Endothelial cell (in vitro differentiated cells): ENCODE data around the gene AFAP1L2. TPM values are rescaled to one million over a fixed set of nuclear protein-coding genes. Genes with fewer than 3 reads are reported as not detected.

ENCODE experiments used
- DNase-seq: peaks from one replicate; pipeline ENCODE4 v3.0.0; 2021; ENCODE audit warnings: low spot score
- H3K27ac Mint-ChIP-seq: one replicate; pipeline ENCODE4 v1.8.0; 2021; ENCODE audit warnings: mixed read lengths, inconsistent platforms; ENCODE audit not compliant: unreplicated experiment
- H3K27me3 Mint-ChIP-seq: one replicate; pipeline ENCODE4 v1.8.0; 2021; ENCODE audit warnings: mild to moderate bottlenecking, moderate library complexity, mixed read lengths, inconsistent platforms; ENCODE audit not compliant: unreplicated experiment
- H3K36me3 Mint-ChIP-seq: one replicate; pipeline ENCODE4 v1.8.0; 2021; ENCODE audit warnings: mild to moderate bottlenecking, low read depth, mixed read lengths, inconsistent platforms; ENCODE audit not compliant: unreplicated experiment
- H3K4me1 Mint-ChIP-seq: one replicate; pipeline ENCODE4 v1.8.0; 2021; ENCODE audit warnings: mild to moderate bottlenecking, mixed read lengths, inconsistent platforms; ENCODE audit not compliant: unreplicated experiment
- H3K4me3 Mint-ChIP-seq: one replicate; pipeline ENCODE4 v1.8.0; 2021; ENCODE audit warnings: mild to moderate bottlenecking, mixed read lengths, inconsistent platforms; ENCODE audit not compliant: unreplicated experiment
- H3K9me3 Mint-ChIP-seq: one replicate; pipeline ENCODE4 v1.8.0; 2021; ENCODE audit warnings: mixed read lengths, inconsistent platforms; ENCODE audit not compliant: unreplicated experiment
- total RNA-seq: library from RNA; stranded (reverse); fragmentation: NEBNext Ultra II Directional; extraction: Animal tissue kit (Norgen Biotek cat#: 25700); gene quantifications from one replicate; pipeline ENCODE4 v1.2.1, GENCODE V29; 2021; ENCODE audit not compliant: unreplicated experiment
- TF ChIP-seq, protein P1 (sequence below): fragments of 200-600 bp; sonication (generic); IDR thresholded peaks from one replicate; pipeline ENCODE4 v1.5.0; 2021; ENCODE audit warnings: antibody characterized with exemption; ENCODE audit not compliant: unreplicated experiment

Gene AFAP1L2
- total RNA-seq, 1 donor from 2014 or later: 0.77 TPM

DNA sequence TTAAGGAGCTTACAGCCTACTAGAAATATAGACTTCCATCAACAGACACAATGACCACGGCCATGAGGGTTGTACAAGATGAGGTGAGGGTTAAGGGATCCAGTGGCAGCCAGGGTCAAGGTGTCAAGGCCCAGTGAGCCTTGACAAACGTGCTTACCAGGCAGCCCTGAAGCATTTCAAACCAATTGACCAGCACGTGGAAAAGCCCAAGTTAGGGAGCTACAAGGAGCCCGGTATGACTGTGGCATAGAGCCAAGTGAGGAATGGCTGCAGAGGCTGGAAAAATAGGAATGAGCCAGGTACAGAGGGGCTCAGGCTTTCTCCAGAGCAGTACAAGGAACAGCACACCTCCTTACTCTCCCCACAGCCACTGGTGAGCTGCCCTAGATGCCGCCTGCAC lies 12.7 kb downstream of the AFAP1L2 start:
- no peaks in the 10 kb centered on the region for H3K9me3 Mint-ChIP-seq

DNA sequence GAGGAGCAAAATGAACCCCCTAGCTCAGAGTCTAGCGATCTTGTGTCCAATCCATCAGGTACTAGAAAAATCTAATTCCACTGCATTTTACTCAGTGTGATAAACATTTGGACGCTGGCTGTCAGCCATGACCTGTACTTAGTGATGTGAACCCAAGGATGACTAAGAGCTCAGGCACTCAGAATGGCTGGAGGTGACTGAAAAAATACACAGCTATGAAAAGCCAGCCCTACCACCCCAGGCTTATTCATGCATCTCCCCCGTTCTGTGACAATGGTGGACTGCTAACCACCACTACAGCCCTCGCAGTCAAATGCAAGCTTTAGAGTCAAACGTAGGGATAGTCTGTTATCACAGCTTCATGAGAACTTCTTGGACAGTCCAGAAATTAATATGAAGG lies 14.9 kb downstream of the AFAP1L2 start:
- Mint-ChIP-seq H3K4me1 (no peaks in the 10 kb centered on the region), H3K4me3 (no peak overlapping the region), H3K36me3 (no peaks in the 10 kb centered on the region), H3K27ac (no peak overlapping the region), H3K9me3 (no peaks in the 10 kb centered on the region), H3K27me3 (peaks cover 10% of the 10 kb centered on the region)
- DNase-seq: no peak
- TF ChIP-seq, protein P1, sequence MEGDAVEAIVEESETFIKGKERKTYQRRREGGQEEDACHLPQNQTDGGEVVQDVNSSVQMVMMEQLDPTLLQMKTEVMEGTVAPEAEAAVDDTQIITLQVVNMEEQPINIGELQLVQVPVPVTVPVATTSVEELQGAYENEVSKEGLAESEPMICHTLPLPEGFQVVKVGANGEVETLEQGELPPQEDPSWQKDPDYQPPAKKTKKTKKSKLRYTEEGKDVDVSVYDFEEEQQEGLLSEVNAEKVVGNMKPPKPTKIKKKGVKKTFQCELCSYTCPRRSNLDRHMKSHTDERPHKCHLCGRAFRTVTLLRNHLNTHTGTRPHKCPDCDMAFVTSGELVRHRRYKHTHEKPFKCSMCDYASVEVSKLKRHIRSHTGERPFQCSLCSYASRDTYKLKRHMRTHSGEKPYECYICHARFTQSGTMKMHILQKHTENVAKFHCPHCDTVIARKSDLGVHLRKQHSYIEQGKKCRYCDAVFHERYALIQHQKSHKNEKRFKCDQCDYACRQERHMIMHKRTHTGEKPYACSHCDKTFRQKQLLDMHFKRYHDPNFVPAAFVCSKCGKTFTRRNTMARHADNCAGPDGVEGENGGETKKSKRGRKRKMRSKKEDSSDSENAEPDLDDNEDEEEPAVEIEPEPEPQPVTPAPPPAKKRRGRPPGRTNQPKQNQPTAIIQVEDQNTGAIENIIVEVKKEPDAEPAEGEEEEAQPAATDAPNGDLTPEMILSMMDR: no peak

More for the DNA sequence above, 12.7 kb downstream of the AFAP1L2 start:
- Mint-ChIP-seq H3K27me3 (peaks cover 11% of the 10 kb centered on the region), H3K27ac (no peak overlapping the region), H3K36me3 (no peaks in the 10 kb centered on the region), H3K4me3 (no peak overlapping the region), H3K4me1 (no peaks in the 10 kb centered on the region)
- no peak for DNase-seq
- TF ChIP-seq, protein P1: no peak

DNA sequence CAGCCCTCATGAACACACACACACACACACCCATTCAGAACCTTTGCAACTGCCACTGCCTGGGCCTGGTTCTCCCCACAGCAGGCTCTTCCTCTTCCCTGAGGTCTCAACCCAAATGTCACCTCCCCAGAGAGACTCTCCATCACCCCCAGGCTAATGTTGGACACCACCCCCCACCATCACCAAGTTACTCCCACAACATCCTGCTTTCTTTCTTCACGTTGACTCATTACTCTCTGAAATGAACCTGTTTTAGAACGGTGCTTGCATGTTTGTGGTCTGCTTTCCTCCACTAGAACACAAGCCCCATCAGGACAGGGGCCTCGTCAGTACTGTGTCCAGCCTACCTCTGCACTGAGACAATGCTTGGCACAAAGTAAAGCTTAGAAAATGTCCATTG lies 16.0 kb downstream of the AFAP1L2 start:
- DNase-seq: no peak
- Mint-ChIP-seq H3K36me3 (no peaks in the 10 kb centered on the region), H3K9me3 (no peaks in the 10 kb centered on the region), H3K27ac (peak overlapping the region; percentile 23), H3K4me3 (no peak overlapping the region), H3K4me1 (no peaks in the 10 kb centered on the region), H3K27me3 (peaks cover 7% of the 10 kb centered on the region)
- TF ChIP-seq, protein P1: no peak

DNA sequence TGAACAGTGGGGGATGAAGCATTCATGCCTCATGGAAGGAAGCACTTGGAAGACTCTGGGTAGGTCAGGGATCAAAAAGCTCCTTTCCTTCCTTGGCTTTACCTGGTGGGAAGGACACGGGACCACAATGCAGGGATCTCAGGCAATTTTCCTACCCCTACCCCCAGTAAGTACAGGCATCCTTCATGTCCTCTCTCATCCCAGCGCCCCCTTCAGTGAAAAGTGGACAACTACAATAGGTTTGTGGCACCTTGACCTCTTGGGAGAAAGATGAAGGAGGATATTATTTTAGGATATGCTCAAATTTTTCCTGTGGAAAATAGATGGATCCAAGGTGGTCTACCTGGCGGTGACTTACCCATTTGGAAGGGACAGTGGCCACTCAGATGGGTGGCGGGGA lies 16.5 kb downstream of the AFAP1L2 start:
- no peak overlapping the region for H3K27ac Mint-ChIP-seq
- H3K27me3 Mint-ChIP-seq: peaks cover 4% of the 10 kb centered on the region
- TF ChIP-seq, protein P1: peak; percentile 30
- H3K4me3 Mint-ChIP-seq: no peak overlapping the region
- no peak for DNase-seq
- no peaks in the 10 kb centered on the region for H3K36me3 Mint-ChIP-seq
- no peaks in the 10 kb centered on the region for H3K4me1 Mint-ChIP-seq
- no peaks in the 10 kb centered on the region for H3K9me3 Mint-ChIP-seq

DNA sequence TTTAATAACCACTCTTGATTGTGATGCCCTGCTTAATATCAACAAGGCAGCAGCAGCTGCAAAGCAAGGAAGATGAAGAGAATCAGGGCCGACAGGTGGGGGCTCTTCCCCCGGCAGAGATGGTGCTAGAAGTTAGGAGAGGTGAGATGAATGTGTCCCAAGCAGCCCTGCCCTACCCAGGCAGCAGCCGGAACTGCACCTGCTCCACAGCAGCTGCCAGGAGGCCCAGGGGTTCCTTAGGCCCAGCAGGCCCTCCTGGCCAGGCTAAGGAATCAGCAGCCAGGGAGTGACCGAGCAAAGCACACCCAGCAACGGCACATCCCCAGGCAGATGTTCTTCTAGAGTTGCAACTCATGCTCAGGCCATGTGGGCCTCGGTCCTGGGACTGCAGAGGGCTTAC lies 17.9 kb downstream of the AFAP1L2 start:
- Mint-ChIP-seq H3K36me3 (no peaks in the 10 kb centered on the region), H3K27ac (no peak overlapping the region), H3K4me1 (no peaks in the 10 kb centered on the region), H3K4me3 (no peak overlapping the region), H3K9me3 (no peaks in the 10 kb centered on the region), H3K27me3 (peaks cover 3% of the 10 kb centered on the region)
- TF ChIP-seq, protein P1: no peak
- no peak for DNase-seq
